Femur (tissue), 1 donor: Measurements from ENCODE around the gene CYP3A5.

Experiments
- DNase-seq: peaks from one replicate; pipeline ENCODE4 v3.0.0-alpha.2; 2017

CYP3A5 gene

GRCh38 chr7:99605527-99605926, 74.3 kb downstream of the CYP3A5 start:
- no peak for DNase-seq

DNA sequence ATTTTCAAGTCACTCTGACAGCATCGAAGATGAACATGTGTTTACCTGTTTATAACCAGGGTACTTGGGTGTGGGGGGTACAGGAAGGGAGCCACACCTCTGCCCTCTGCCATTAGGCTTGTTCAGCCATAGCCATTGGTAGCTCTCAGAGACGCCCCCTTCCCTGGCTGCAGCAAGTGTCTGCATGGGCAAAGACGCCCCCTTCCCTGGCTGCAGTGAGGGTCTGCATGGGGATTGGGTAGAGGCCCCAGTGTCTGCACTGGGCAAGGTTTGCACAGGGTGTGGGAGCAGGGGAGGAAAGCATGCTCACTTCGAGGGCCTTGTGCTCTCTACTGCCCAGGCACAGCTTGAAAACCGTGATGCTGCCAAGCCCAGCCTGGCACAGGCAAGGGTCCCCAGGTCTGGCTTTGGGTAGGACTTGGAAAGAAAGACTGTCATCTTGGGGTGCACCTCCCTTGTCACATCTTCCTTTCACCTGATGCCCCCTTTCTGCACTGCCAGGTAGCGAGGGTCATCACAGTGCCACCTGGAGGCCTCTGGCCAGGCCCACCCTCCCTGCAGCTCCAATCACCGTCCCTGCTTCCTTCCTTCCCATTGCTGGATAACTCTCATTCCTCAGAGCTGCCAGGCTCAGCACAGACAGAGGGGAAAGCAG, 78.0 kb downstream of the CYP3A5 start:
- no peak for DNase-seq

DNA sequence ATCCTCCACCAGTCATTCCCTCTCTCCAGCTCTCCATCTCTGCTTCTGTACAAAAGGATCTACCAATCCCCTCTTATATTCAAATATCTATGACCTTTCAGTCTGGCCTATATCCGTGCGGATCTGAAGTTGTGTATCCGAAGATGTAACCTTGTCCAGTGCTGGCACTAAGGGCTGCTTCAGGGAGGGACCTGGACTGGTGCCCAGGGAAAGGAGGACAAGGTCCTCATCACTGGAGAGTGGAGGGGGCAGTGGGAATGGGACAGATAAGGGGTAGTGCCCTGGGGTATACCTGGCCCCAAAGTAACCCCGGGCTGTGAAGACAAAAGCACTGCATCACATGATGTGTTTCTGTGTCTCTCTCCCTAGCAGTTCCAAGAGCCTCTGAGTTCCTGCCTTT, 80.0 kb downstream of the CYP3A5 start:
- DNase-seq: no peak
